NCI-H748 (cell line): ENCODE results near the gene CD28.

Source experiments
- DNase-seq: peaks from one replicate; lab custom pipeline; 2025; ENCODE audit not compliant: unreplicated experiment; lab: John Stamatoyannopoulos, UW

The CD28 gene

GRCh38 chr2:203706403-203706802 lies at the start of gene CD28:
Gene CD28, plus strand, starts transcription at chr2:203706639. Its CDS starts 58 bp downstream, at chr2:203706697.
- no peak for DNase-seq

DNA sequence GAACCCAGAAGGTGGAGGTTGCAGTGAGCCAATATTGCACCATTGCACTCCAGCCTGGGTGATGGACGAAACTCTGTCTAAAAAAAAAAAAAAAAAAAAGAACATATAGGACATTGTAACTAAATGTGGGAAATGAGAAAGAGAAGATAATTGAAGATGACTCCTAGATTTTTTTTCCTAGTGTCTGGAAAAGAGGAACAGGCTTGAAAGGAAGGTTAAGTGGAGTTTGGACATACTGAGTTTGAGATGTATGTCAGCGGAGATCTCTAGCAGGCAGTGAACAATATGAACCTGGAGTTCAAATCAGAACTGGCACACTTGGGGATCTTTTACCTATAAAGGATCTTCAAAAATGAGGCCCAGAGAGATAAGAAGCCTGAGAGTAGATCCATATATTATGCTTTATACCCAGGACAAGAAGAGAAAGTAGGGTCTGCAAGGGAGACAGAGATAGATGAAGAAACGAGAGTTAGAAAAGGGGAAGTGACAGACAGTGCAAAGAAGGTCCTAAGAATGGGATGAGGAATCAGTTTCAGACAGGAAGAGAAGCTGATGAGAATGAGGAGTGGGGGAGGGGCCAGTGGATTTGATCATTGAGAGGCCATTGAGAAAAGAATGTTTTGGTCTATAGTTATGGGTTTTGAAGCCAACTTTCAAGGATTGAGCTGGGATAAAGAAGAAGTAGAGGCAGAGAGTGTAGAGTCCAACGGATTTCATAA lies 46.9 kb upstream of the CD28 start:
- no peak for DNase-seq

GRCh38 chr2:203660465-203660864 lies 46.0 kb upstream of the CD28 start:
- no peak for DNase-seq

DNA sequence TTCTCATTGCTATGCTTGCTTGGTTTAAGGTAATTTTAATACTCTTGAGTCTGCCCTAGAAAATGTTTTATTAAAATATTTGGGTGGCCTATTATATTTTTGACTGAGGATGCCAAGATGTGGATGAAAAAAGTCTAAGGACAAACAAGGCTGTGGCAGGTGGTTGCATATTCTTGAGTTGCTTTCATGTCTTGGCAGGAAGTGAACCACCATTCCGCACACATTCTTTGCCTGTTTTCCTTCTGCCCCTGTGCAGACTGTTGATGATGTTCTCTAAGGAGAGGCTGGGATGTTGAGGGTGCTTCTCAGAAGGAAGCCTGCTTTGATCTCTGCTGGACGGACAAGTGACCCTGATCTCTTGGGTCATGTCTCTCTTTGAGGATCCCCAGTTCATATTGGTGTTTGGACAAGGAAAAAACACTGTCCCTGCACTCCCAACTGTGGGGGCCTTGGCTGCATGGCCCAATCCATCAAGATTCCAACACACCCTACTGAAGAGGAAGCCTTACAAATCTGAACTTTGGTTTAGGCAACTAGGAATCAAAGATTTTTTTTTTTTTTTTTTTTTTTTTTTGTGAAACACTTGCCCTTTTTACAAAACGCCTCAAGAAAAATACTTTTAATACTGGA lies 45.0 kb upstream of the CD28 start:
- DNase-seq = no peak

DNA sequence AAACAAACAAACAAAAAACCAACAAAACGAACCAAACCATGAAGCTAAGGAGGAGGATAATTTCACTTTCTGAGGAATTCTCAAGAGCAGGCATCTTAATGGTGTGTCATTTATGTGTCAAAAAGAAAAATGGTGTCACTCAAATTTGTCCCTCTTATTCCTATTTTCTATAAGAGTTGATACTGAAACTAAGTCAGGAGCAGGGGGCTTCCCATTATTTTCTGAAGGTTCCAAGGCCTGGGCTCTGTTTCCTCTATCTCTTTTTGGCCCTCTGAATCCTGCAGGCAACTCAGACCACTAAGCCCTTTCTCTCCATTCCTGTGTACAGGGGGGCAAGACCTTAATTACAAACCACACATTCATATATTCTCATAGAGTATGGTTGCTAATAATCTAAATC lies 44.0 kb upstream of the CD28 start:
- DNase-seq = no peak

DNA sequence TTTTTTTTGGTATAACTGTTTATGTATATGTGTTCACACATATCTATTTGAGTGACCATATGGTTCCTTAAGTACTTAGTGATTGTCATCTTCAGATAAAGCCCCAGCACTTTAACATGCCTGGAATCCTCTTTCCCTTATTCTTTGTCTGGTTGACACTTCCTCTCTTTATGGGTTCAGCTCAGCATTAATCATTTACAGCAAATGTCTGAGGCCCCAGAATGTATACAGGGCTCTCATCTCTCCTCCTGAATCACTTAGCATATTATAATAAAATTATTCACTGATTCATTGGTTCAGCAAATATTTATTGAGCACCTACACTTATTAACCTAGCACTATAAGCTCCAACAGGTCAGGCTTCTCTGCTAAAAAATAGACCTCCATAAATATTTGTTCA lies 43.5 kb upstream of the CD28 start:
- no peak for DNase-seq

DNA sequence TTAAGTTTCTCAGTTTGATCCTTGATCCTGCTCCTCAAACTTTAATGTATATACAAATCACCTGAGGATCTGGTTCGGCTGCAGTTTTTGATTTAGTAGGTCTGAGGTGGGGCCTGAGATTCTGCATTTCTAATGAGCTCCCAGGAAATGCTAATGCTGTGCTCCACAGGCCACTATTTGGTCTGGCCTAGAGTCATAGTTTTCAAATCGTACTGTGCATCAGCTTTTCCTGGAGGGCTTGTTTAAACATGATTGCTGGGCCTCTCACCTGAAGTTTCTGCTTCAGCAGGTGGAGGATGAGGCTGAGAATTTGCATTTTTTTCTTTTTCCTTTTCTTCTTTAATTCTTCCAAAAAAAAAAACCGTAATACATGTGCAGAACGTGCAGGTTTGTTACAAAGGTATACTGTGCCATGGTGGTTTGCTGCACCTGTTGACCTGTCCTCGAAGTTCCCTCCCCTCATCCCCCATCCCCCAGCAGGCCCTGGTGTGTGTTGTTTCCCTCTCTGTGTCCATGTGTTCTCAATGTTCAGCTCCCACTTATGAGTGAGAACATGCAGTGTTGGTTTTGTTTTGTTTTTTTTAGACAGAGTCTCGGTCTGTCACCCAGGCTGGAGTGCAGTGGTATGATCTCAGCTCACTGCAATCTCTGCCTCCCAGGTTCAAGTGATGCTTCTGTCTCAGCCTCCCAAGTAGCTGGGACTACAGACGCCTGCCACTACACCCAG lies 42.2 kb upstream of the CD28 start:
- no peak for DNase-seq

- no peak for DNase-seq
Measured at GRCh38 chr2:203667838-203668237, 38.6 kb upstream of the CD28 start.

DNA sequence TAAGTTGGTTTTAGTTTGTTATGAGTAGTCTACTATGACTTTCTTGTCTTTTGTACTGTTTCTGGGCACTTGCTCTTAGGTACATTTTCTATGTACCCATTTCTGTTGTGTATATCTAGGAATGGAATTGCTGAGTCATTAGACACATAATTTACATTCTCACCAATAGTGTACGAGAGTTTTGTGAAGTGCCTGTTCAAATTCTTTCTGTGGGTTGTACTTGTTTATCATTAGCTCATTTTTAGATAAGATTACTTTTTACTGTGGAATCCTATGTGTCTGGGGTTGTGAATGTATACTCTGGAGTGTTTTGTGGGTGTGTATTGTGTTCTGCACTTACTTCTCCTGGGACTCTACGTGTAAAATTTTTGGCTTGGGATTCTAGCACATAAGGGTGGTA lies 36.6 kb upstream of the CD28 start:
- no peak for DNase-seq

DNA sequence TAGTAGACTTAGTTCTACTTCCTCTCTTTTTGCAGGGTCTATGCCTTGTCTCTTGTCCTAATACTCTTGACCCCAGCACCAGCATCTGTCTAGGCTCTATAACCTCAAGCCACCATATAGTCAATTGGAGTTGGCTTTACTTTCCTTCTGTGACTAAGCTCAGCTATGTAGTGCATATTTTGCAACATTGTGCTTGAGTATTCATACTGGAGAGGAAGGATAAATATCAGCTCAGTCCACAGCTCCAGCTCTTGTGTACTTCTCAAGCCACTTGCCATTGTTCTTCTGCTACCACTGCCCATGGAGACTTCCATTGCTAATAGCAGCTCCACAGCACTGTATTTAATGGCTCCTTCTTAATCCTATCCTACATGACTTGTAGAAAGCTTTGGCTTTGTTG lies 35.5 kb upstream of the CD28 start:
- DNase-seq = no peak

DNA sequence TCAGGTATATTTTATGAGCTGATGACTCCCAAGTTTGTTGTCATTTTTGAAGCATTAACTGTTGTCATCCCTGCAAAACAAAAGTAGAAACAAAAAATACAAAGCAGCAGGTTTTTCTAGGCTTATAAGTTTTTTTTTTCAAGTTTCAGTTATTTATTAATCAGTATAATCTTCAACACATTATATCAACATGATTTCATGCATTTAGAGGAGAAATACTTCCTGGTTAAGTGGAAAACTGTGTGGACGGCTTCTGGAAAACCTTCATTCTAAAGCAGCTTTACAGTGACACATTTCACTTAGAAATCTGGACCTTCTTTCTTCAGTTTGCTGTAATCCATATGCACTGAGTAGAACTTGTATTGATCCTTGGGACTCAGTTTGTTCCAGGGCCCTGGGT lies 34.6 kb upstream of the CD28 start:
- DNase-seq = no peak

GRCh38 chr2:203672856-203673255 lies 33.6 kb upstream of the CD28 start:
- DNase-seq = no peak

- DNase-seq = no peak
Measured at GRCh38 chr2:203673933-203674332, 32.5 kb upstream of the CD28 start.

DNA sequence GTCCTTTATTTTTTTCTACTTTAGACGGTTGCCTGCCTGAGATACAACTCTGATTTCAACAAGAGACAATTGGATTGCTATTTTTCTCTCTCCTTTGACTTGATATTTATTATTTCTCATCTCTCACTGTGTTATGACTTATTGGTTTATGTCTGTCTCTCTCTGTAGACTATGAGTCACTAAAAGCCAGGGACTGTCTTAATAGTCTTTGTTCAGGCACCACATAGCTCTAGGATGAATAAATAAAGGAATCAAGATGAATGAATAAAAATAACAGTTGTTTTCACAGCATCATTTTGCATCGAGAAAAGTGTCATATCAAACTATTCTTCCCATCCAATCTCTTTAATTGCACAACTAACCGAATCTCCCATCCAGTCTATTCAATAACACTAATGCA lies 31.4 kb upstream of the CD28 start:
- no peak for DNase-seq

DNA sequence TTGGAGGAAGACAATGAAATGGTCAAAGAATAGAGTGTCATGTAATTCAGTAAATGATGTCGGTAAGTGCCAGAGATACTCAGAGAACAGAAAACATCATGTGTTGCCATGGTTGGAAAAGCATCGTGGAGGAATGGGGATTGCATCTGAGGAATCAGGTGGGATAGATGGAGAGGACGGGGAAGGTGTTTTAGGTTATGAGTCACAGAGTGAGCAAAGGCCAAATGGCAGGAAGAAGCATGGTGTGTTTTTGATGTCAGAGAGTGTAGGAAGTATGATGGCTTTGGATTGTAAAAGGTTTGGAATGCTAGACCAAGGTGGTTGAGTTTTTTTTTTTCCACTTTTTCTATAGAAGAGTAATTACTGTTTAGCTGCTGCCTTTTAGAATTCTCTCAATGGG lies 27.5 kb upstream of the CD28 start:
- DNase-seq = no peak

- no peak for DNase-seq
Measured at GRCh38 chr2:203679401-203679800, 27.0 kb upstream of the CD28 start.

DNA sequence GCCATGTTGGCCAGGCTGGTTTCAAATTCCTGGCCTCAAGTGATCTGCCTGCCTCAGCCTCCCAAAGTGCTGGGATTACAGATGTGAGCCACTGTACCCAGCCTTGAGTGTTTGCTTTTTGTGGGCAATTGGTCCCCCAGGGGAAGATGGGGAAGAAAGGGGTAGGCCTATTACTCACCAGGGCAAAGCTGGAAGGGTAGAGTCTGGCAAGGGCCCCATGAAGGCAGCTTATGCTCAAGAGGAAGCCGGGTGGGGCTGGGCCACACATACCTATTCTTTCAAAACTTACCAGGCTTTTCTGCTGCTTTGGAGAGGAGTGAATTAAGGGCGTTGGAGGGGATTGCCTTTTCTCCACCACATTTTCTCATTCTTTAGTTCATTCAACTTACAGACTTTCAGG lies 24.5 kb upstream of the CD28 start:
- no peak for DNase-seq

DNA sequence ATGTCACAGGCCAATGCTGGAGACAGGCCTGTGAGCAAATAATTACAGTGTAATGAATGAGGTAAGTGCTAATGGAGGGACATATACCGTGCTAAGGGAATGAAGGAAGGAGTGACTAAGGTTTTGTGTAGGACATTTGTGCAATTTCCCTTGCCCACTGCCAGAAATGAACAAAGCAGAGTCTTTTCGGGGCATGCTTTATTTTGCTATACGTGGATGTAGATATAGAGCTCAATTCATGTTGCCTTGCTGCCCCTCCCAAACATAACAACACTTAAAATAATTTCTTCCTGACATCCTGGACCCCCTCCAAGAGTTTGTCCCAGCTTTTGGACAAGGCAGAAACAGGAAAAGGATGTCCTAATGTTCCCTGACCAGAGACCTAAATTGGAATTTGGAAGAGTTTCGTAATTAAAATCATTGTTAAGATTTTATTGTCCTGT lies 23.7 kb upstream of the CD28 start:
- DNase-seq = no peak

- DNase-seq = no peak
Measured at GRCh38 chr2:203683421-203683820, 23.0 kb upstream of the CD28 start.

DNA sequence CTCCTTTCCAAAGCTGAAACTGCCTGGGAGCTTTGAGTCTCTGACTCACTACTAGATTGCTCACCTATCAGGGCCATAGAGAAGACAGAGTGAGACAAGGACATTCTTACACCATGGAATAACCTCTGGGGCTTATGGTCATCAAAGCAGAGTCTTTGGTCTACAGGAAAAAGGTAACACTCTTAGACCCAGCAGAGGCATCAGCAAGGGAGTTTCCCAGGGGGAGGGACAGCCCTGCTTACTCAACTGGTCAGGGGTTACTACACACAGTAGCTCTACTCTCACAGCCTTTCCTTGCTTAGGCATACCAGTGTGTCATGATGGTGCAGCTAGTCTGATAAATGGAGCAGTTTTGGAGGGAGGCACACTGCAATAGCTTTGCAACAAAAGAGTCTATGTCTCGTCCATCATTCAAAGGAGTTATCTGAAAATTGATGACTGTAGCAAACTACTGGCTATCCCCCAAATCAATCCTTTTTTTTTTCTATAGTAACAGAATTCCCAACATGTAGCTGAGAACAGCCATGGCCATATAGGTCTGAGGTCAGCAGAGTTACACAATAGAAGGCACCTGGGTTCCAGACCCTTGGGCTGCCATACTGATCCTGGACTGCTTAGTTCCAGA lies 22.4 kb upstream of the CD28 start:
- DNase-seq = no peak

GRCh38 chr2:203685081-203685621 lies 21.3 kb upstream of the CD28 start:
- no peak for DNase-seq
